KOPT-K1 (cell line): ENCODE measurements around the gene PBX3.

Experiments used
- H3K27ac ChIP-seq: fragments of 200-600 bp; sonication (generic); 2 replicates; pipeline ENCODE4 v1.5.1; 2016; ENCODE audit warnings: antibody characterized with exemption, mild to moderate bottlenecking, low read depth, low read length; ENCODE audit not compliant: poor library complexity, severe bottlenecking
- H3K36me3 ChIP-seq: fragments of 200-600 bp; sonication (generic); 2 replicates; pipeline ENCODE4 v1.5.1; 2017; ENCODE audit warnings: antibody characterized with exemption, mild to moderate bottlenecking, low read length, moderate library complexity; ENCODE audit not compliant: insufficient read depth
- H3K9me3 ChIP-seq: fragments of 200-600 bp; sonication (generic); 2 replicates; pipeline ENCODE4 v1.5.1; 2017; ENCODE audit warnings: antibody characterized with exemption, low read length, mild to moderate bottlenecking; ENCODE audit not compliant: insufficient read depth, poor library complexity, severe bottlenecking

Gene PBX3

DNA sequence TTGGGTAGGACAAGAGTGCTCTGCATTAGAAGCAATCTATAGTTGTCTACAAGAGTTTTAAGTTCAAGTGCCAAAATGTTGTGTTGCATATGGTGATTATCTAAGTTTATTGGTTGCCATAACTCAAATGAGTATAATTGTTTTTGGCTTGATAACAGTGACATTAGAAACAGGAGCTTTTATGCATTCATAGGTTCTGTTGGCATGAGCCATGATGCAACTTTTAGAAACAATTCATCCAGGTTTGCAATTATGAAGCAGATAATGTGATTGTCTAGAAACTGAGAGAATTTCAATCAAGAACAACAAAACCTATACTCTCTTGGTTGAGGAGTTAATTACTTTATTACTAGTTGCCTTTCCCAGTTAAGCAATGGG is 137.0 kb downstream of the PBX3 start:
- no peak overlapping the region for H3K27ac ChIP-seq
- no peaks in the 10 kb centered on the region for H3K36me3 ChIP-seq
- no peaks in the 10 kb centered on the region for H3K9me3 ChIP-seq

DNA sequence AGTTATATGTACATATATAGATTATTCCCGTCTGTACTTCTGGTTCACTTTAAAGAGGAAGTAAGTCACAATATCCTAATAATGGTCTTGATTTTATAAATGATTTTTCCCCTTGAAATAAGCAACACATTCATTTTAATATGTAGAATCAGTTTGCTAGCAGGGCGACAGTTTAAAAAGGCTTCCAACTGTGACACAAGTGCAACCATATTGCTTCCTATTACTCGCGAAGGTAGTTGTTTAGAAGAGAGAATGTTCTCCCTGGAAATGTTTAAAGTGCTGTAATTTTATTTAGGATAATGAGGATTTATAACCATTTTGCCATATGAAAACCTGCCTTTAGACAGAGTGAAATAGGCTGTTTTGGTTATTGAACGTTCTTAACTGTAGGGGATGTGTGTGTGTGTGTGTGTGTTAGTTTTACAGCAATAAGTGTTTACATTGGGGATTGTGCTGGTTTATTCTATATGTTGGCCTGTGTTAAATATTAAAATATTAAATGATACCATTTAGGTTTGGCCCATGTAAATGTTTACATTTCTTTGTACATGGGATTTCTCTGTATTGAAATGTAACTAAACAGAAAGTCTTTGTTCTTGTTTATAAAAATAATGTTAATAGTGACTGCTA is 138.3 kb downstream of the PBX3 start:
- no peaks in the 10 kb centered on the region for H3K9me3 ChIP-seq
- H3K27ac ChIP-seq: no peak overlapping the region
- H3K36me3 ChIP-seq: no peaks in the 10 kb centered on the region

DNA sequence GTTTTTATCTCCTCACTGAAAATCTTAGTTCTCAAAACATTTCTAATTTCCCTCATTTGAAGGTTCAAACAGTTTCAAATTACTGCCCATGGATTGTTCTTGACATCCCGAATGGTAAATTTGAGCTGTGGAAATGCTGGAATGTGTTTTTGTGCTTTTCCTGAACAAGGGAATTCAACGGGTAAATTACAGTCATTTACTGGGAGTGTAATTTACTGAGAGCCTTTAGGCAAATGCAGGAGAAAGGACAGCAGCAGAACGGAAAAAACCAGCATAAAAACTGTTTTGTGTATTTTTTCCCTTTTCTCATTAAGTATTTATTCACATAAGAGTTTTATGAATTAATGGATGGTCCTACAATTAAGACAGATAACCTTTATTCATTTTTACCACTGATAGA is 139.2 kb downstream of the PBX3 start:
- H3K36me3 ChIP-seq: no peaks in the 10 kb centered on the region
- no peaks in the 10 kb centered on the region for H3K9me3 ChIP-seq
- no peak overlapping the region for H3K27ac ChIP-seq

DNA sequence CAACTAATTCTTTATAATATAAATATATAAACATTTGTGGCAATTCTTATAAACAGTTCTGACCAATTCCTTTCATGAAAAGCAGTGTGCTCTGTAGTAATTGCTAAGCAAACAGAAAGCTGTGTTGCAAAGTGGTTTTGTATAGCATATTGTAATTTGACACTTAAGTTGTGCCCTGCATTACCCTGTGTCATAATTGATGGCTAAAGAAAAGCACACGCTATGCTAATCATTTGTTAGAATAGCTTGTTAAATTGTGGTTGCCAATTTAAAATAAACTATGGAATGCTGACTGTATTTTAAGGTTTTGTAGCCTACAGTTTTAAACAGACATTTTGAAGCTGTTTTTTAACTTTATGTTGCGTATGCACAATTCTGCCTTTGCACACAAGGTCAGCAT is 140.0 kb downstream of the PBX3 start:
- H3K36me3 ChIP-seq: no peaks in the 10 kb centered on the region
- H3K27ac ChIP-seq: no peak overlapping the region
- no peaks in the 10 kb centered on the region for H3K9me3 ChIP-seq

DNA sequence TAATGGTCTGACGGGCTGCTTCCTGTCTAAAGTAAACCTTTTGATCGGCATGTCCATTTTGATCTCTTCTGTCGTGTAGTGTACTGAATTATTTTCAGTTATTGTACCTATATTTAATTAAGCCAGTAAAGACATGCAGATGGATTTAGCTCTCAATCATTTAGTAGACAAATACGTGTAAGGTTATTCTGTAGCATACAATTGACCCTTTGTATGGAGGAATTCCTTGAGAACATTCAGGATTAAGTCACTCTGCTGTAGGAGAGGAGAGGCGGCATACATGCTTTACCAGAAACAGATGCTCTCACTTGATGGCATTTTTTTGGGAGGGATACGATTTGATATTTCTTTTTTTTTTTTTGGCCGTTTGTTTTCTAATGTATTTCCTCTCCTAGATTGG is 141.0 kb downstream of the PBX3 start:
- no peak overlapping the region for H3K27ac ChIP-seq
- H3K36me3 ChIP-seq: no peaks in the 10 kb centered on the region
- H3K9me3 ChIP-seq: no peaks in the 10 kb centered on the region

DNA sequence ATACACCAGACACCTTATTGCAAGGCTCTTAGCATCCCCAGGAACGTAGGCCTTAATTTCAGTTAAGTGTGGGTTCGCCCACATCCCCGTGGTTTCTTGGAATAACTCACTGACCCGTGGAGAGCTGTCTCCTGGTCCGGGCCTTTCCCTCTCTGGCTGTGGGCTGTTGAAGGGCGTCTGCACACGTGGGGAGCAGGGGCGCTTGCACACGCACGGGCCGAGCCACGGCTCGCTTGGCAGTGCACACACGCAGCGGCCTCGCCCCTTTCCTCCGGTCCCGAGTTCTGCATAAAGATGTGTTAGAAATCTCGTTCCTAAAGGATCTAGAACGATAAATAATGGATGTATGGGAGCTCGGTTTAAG is 141.9 kb downstream of the PBX3 start:
- H3K36me3 ChIP-seq: no peaks in the 10 kb centered on the region
- no peak overlapping the region for H3K27ac ChIP-seq
- H3K9me3 ChIP-seq: no peaks in the 10 kb centered on the region

DNA sequence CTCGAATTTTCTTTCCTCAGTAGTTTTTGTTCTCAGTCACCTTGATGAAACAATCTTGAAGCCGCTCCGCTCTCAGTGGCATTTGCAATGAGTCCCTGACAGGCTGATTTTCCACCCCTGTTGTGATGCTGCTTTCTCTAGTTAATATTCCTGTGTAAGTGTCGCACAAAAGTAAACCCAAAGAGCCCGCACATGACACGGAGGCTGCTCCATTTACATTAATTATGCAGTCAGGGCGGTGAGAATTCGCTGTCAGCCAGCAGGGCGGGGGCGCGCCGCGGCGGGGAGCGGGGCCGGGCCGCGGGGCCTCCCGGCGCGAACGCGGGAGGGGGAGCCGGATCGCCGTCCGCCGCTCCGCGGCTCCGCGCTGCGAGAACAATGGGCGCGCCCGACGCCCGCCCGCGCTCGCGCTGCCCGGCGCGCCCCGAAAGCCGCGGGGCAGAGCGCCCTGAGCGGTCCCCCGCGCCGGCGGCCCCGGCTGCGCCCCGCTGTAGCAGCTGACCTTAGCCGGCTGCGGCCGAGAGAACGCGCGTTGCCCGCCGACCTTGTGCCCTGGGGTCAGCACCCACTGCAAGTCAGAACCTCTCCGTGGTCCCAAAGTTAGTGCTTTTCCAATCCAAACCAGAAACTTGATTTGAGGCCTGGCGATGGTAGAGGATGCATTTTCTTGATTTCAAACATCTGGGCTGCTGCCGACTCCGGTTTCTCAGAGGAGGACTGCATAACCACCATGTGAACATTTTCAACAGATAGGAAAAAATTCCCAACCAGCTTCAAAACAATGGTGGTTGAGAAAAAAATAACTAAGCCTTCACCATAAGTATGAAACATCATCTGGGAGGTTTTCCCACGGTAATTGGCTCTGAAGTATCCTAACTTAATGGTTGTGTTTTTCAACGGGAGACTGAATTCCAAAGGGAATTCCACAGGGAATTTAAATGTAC is 142.6 kb downstream of the PBX3 start:
- no peaks in the 10 kb centered on the region for H3K9me3 ChIP-seq
- H3K36me3 ChIP-seq: no peaks in the 10 kb centered on the region
- H3K27ac ChIP-seq: no peak overlapping the region

DNA sequence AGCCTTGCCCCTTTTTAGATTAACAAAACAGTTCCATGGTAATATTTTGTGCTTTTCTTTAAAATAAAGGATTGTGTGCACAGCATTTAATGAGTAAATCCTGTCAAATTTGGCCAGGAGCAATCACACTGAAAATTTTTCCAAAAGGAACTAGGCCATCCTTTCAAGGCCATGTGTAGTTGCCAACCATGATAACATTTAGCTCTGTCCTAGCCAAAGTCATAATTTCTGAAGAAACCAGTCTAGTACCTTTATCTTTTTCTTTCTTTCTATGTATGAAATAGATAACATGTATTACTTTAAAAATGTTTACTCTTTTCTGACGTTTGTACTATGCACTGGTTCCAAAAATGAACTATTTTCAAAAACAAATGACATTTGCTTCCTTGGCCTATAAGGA is 143.7 kb downstream of the PBX3 start:
- no peaks in the 10 kb centered on the region for H3K9me3 ChIP-seq
- H3K36me3 ChIP-seq: no peaks in the 10 kb centered on the region
- H3K27ac ChIP-seq: no peak overlapping the region

DNA sequence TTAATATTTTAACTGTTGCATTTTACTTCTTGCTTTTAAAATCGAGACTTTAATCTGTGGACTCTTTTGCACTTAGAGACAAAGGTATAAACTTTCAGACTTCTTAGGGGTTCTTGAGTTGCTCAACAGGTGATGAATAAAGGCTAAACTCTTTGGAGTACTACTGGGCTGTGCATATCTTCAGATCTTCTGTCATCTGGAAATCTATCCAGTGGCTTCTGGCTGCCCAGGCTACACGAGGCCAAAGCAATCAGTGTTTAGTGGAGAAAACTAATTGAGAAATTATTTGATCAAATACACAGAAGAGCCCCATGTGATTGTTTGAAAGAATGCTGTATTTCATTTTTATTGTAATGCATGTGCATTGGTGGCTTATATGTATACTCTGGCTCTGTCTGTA is 146.1 kb downstream of the PBX3 start:
- H3K9me3 ChIP-seq: no peaks in the 10 kb centered on the region
- no peak overlapping the region for H3K27ac ChIP-seq
- no peaks in the 10 kb centered on the region for H3K36me3 ChIP-seq

DNA sequence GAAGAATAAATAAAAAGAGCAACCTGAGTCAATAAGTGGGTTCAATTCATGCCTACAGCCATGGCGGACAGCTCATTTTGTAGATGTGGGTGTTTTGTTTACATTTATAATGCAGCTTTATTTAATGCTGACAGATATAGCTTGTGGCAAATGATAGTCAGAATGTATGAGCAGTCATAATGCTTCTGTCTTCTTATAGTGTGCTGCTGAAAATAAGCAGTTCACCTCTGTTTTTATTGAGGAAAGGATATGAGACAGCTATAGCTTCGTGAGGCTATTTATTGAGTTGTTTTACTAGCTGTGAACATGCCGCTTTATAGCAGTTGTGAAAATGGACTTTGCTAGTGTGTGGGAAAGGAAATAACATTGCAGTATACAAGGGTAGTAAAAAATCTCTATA is 147.4 kb downstream of the PBX3 start:
- Histone ChIP-seq H3K36me3 (no peaks in the 10 kb centered on the region), H3K9me3 (no peaks in the 10 kb centered on the region), H3K27ac (no peak overlapping the region)

DNA sequence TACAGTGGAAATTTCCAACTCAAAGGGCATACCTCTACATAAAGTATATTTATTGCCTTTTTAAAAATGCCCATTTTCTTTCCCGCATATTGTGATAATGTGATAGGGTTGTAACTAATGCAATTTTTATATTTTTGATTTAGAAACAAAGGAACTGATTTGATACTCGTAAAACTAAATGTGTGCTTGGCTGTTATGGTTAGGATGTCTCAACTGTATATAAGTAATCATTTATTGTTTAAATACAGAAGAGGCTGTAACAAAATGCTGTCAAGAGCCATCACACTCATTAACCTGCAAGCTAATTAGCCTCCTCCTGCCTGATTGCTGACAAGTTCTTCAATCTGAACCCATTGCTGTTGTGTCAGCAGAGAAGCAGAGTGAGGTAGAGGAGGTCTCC is 149.2 kb downstream of the PBX3 start:
- H3K36me3 ChIP-seq: no peaks in the 10 kb centered on the region
- no peaks in the 10 kb centered on the region for H3K9me3 ChIP-seq
- no peak overlapping the region for H3K27ac ChIP-seq

DNA sequence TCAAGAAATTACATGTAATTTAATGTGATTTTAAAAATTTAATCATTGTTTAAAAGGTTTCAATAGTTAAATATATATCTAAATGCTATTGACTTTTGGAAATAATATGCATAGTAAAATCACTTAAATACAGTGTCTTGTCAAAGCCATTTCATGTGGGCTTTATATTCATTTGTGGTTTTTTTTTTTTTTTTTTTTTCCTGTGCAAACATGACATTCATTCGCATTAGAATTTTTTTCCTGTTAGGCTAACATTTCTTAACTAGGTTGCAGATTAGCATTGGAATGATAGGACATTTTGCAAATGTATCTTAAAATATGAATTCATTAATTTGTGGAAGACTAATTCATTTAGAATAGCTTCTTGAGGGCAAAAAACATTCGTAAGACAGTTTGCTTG is 149.8 kb downstream of the PBX3 start:
- no peak overlapping the region for H3K27ac ChIP-seq
- no peaks in the 10 kb centered on the region for H3K36me3 ChIP-seq
- no peaks in the 10 kb centered on the region for H3K9me3 ChIP-seq

DNA sequence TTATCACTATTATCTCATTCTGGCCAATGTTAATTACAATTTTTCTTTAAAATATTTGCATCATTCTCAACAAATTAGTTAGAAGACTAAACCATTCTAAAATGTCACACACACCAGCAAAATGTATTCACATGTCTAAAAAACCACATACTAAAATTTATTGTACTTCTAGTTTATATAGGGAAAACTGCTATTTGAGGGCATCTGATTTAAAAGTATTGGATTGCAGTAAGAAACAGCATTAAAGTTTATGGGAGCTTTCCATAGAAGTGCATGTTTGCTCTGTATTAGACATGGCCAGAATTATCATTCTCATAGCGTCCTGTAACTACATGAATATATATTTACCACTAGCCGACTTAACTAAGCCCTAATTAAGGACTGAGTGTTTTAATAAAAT is 150.3 kb downstream of the PBX3 start:
- H3K27ac ChIP-seq: no peak overlapping the region
- no peaks in the 10 kb centered on the region for H3K9me3 ChIP-seq
- H3K36me3 ChIP-seq: no peaks in the 10 kb centered on the region

DNA sequence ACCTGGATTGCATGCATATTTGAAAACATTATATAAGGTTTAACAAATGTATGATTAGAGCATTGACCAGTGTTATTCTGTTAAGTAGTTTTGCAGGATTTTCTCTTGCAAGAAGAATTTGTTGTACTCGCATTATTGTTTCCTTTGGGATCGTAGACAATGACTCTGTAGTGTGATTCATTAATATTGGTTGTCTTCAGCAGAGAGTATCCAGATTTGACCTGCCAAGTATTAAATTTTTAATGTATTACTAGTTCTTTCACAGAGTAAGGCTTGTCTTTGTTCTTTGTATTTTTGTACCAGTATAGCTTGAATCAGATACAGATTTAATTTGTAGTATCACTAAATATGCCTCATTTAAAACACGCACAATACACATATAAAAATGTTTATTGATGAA is 155.0 kb downstream of the PBX3 start:
- Histone ChIP-seq H3K36me3 (no peaks in the 10 kb centered on the region), H3K9me3 (no peaks in the 10 kb centered on the region), H3K27ac (no peak overlapping the region)

DNA sequence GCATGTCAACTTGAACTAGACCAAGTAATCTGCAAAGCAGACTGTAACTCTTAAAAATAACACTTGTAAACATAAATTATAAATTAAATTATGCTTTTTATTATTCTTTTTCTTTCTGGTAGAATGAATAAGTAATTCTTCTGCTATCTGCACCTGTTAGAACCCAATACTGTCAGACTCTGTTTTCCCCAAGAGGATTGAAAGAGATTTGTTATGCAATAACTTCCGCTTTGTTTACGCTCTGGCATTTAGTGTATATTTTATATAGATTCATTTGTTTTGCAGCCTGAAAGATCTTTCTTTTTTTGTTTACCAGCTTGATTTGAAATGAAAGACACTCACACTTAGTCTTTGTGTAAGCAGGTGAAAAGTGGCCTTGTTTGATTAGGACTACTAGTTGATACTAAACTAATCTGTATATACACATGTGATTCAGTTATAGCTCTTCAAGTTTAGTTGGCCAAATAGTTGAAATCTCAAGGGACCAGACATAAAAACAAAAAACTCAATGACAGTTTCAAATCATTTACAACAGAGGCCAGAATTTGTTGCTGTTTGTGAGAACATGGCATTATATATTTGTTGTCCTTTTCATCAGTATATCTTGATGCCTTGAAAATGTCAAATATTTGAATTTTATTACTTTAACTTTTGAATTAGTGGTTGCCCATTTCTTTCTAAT is 155.8 kb downstream of the PBX3 start:
- Histone ChIP-seq H3K9me3 (no peaks in the 10 kb centered on the region), H3K36me3 (no peaks in the 10 kb centered on the region), H3K27ac (no peak overlapping the region)
